ENCODE data around the gene FNDC1.

Gene FNDC1

GRCh38 chr6:159304641-159305040, 135.4 kb downstream of the FNDC1 start:
- no peak for DNase-seq (ENCODE audit: extremely low read depth in 1 of 2, low read depth in 1 of 2)

- no peak for DNase-seq (ENCODE audit: extremely low read depth in 1 of 2, low read depth in 1 of 2)
Observed at GRCh38 chr6:159305159-159305558, 136.0 kb downstream of the FNDC1 start.

- DNase-seq (ENCODE audit: extremely low read depth in 1 of 2, low read depth in 1 of 2), result no peak
Observed at GRCh38 chr6:159305804-159306537, 136.8 kb downstream of the FNDC1 start.

- no peak for DNase-seq (ENCODE audit: extremely low read depth in 1 of 2, low read depth in 1 of 2)
Observed at GRCh38 chr6:159307246-159307790, 138.1 kb downstream of the FNDC1 start.

GRCh38 chr6:159308198-159308597, 139.0 kb downstream of the FNDC1 start:
- no peak for DNase-seq (ENCODE audit: extremely low read depth in 1 of 2, low read depth in 1 of 2)

- no peak for DNase-seq (ENCODE audit: extremely low read depth in 1 of 2, low read depth in 1 of 2)
Observed at GRCh38 chr6:159309723-159310122, 140.5 kb downstream of the FNDC1 start.

GRCh38 chr6:159311618-159312017, 142.4 kb downstream of the FNDC1 start:
- DNase-seq (ENCODE audit: extremely low read depth in 1 of 2, low read depth in 1 of 2), result no peak

- DNase-seq (ENCODE audit: extremely low read depth in 1 of 2, low read depth in 1 of 2), result no peak
Observed at GRCh38 chr6:159312206-159312605, 143.0 kb downstream of the FNDC1 start.

GRCh38 chr6:159313018-159313417, 143.8 kb downstream of the FNDC1 start:
- DNase-seq (ENCODE audit: extremely low read depth in 1 of 2, low read depth in 1 of 2), result no peak

- no peak for DNase-seq (ENCODE audit: extremely low read depth in 1 of 2, low read depth in 1 of 2)
Observed at GRCh38 chr6:159315562-159315961, 146.4 kb downstream of the FNDC1 start.

GRCh38 chr6:159317430-159317829, 148.2 kb downstream of the FNDC1 start:
- no peak for DNase-seq (ENCODE audit: extremely low read depth in 1 of 2, low read depth in 1 of 2)

GRCh38 chr6:159321267-159321666, 152.1 kb downstream of the FNDC1 start:
- no peak for DNase-seq (ENCODE audit: extremely low read depth in 1 of 2, low read depth in 1 of 2)
